ENCODE data around the gene SLC17A3.

The SLC17A3 gene

DNA sequence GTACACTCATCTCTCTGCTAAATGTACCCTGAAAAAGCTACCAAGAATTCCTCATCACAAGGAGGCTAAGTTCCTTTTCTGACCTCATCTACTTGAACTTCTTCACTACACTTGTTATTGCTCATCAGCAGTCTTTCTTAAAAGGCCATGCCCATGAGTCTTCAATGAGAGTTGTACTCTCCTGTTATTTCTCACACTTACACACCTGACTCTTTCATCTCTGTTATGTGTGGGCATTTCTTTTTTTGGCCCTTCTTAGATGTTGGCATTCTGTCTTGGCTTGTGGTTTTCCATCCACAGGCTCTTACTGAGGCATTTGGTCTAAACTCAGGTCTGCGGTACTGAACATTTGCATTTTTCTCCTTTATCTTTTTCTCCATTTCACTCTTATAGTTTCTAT, 31.5 kb downstream of the SLC17A3 start:
- no peak overlapping the region for H3K4me3 ChIP-seq (ENCODE audit: insufficient read depth, low read depth, low read length, poor library complexity, severe bottlenecking)
- H3K36me3 ChIP-seq (ENCODE audit: control insufficient read depth, insufficient read depth, low read length) = no peaks in the 10 kb centered on the region
- no peak overlapping the region for H3K27ac ChIP-seq (ENCODE audit: insufficient read depth, low read length, poor library complexity, severe bottlenecking)
- no peak for DNase-seq
- no peaks in the 10 kb centered on the region for H3K4me1 ChIP-seq (ENCODE audit: control insufficient read depth, insufficient read depth, low read length, poor library complexity, severe bottlenecking)
- H3K9me3 ChIP-seq (ENCODE audit: control insufficient read depth, low read length) = no peaks in the 10 kb centered on the region
- no peaks in the 10 kb centered on the region for H3K27me3 ChIP-seq (replicated peaks; ENCODE audit: control insufficient read depth, insufficient read depth, low read length, poor library complexity, severe bottlenecking)

DNA sequence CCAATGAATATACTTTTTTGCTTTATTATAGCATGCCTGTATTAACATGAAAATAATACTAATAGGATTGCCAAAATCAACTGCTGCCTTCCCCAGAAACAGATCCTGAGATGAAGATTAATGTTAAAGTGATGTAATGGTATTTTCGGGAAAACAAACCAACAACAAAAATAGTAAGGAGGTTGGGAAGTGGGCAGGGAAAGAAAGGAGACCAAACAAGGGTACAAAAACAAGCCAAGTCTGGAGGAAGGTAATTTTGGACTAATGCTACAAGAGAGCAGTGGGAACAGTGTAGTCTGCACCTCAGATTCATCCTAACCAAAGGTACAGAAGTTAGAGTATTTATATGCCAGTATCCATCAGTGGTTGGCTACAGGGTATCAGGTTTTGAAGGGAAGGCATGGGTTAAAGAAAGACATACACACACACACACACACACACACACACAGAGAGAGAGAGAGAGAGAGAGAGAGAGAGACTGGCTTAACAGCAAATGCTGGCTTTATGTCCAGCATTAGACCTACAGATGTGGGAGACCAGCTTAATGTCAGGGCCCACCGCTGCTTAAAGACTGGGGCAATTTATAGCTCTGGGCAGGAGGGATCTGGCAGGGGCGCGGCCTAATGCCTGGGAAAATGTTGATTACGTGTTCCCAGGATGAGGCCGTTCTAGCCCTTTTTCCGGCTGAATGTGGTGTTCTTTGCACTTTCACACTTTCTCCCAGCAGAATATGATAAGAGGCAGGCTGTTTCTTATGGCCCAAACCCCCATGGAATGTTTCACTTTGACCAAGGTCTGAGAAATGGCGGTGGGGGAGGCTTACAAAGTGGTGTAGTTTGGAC, 38.4 kb downstream of the SLC17A3 start:
- H3K4me1 ChIP-seq (ENCODE audit: control insufficient read depth, insufficient read depth, low read length, poor library complexity, severe bottlenecking) = no peaks in the 10 kb centered on the region
- H3K36me3 ChIP-seq (ENCODE audit: control insufficient read depth, insufficient read depth, low read length) = no peaks in the 10 kb centered on the region
- no peak overlapping the region for H3K4me3 ChIP-seq (ENCODE audit: insufficient read depth, low read depth, low read length, poor library complexity, severe bottlenecking)
- H3K9me3 ChIP-seq (ENCODE audit: control insufficient read depth, low read length) = no peaks in the 10 kb centered on the region
- no peaks in the 10 kb centered on the region for H3K27me3 ChIP-seq (replicated peaks; ENCODE audit: control insufficient read depth, insufficient read depth, low read length, poor library complexity, severe bottlenecking)
- no peak for DNase-seq
- no peak overlapping the region for H3K27ac ChIP-seq (ENCODE audit: insufficient read depth, low read length, poor library complexity, severe bottlenecking)

DNA sequence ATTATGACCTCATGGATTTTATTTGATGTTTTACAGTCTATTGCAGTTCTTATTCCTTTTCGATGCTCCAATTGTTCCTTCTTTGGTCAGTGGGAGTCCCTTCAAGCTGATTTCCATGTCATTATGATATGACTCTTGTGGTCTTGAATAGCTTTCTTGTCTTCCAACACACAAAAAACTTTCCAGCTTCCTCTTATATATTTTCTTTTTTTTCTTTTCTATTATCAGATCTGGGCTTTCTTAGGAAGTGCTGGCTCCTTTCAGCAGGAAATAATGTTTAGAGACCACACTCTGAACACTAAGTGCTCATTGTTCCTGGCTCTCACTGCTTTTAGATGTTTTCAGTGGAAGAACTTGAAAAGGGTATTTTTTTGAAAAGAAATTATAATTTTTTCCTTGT, 39.1 kb downstream of the SLC17A3 start:
- Histone ChIP-seq H3K4me1 (ENCODE audit: control insufficient read depth, insufficient read depth, low read length, poor library complexity, severe bottlenecking) (no peaks in the 10 kb centered on the region), H3K27ac (ENCODE audit: insufficient read depth, low read length, poor library complexity, severe bottlenecking) (no peak overlapping the region), H3K9me3 (ENCODE audit: control insufficient read depth, low read length) (no peaks in the 10 kb centered on the region), H3K4me3 (ENCODE audit: insufficient read depth, low read depth, low read length, poor library complexity, severe bottlenecking) (no peak overlapping the region), H3K27me3 (replicated peaks; ENCODE audit: control insufficient read depth, insufficient read depth, low read length, poor library complexity, severe bottlenecking) (no peaks in the 10 kb centered on the region), H3K36me3 (ENCODE audit: control insufficient read depth, insufficient read depth, low read length) (no peaks in the 10 kb centered on the region)
- DNase-seq = no peak

DNA sequence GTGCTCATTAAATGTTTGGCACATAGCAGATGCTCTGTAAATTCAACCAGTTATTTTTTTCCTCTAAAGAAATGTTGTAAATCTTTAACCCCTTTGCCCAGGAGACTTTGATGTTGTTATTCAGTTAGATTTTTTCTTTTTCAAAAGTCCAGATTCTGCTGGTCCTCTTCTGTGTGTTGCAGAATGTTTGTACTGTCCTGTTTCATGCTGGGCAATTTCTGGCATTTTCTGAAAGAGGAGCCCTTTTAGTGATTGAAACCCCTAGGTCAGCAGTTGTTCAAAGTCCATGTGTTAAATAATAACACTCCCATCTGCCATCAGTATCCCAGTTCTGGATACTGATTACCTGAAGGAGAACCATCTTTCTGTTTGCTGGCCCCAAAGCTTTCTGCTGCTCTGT, 40.9 kb downstream of the SLC17A3 start:
- Histone ChIP-seq H3K27ac (ENCODE audit: insufficient read depth, low read length, poor library complexity, severe bottlenecking) (no peak overlapping the region), H3K27me3 (replicated peaks; ENCODE audit: control insufficient read depth, insufficient read depth, low read length, poor library complexity, severe bottlenecking) (no peaks in the 10 kb centered on the region), H3K4me3 (ENCODE audit: insufficient read depth, low read depth, low read length, poor library complexity, severe bottlenecking) (no peak overlapping the region), H3K4me1 (ENCODE audit: control insufficient read depth, insufficient read depth, low read length, poor library complexity, severe bottlenecking) (no peaks in the 10 kb centered on the region), H3K36me3 (ENCODE audit: control insufficient read depth, insufficient read depth, low read length) (no peaks in the 10 kb centered on the region), H3K9me3 (ENCODE audit: control insufficient read depth, low read length) (no peaks in the 10 kb centered on the region)
- DNase-seq = no peak

DNA sequence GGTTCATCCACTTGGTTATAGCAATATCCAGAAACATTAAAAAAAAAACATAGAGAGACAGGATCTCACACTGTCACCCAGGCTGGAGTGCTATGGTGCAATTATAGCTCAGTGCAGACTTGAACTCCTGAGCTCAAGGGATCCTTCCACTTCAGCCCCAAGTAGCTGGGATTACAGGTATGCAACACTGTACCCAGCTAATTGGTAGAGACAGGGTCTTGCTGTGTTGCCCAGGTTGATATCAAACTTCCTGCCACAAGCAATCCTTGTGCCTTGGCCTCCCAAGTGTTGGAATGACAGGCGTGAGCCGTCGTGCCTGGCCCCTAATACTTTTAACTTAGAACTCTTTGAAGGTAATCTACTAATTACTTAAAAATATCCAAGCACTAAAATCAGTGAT, 41.4 kb downstream of the SLC17A3 start:
- Histone ChIP-seq H3K9me3 (ENCODE audit: control insufficient read depth, low read length) (no peaks in the 10 kb centered on the region), H3K27ac (ENCODE audit: insufficient read depth, low read length, poor library complexity, severe bottlenecking) (no peak overlapping the region), H3K4me1 (ENCODE audit: control insufficient read depth, insufficient read depth, low read length, poor library complexity, severe bottlenecking) (no peaks in the 10 kb centered on the region), H3K36me3 (ENCODE audit: control insufficient read depth, insufficient read depth, low read length) (no peaks in the 10 kb centered on the region), H3K4me3 (ENCODE audit: insufficient read depth, low read depth, low read length, poor library complexity, severe bottlenecking) (no peak overlapping the region), H3K27me3 (replicated peaks; ENCODE audit: control insufficient read depth, insufficient read depth, low read length, poor library complexity, severe bottlenecking) (no peaks in the 10 kb centered on the region)
- DNase-seq = no peak

DNA sequence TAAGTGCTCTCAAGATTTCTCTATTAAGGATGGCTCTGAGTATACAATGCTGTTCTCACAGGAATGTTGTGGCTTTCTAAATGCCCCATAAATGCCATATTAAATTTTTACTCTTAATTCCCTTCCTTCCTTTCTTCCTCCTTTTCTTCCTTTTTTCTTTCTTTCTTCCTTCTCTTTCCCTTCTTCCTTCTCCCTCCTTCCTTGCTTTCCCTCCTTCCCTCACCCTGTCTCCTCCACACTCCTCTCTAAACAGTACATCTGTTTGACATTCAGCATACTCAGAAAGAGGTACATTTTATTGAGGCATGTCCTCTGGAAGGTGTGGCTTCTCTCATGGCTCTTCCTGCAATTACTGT, 41.8 kb downstream of the SLC17A3 start:
- Histone ChIP-seq H3K4me3 (ENCODE audit: insufficient read depth, low read depth, low read length, poor library complexity, severe bottlenecking) (no peak overlapping the region), H3K27ac (ENCODE audit: insufficient read depth, low read length, poor library complexity, severe bottlenecking) (no peak overlapping the region), H3K36me3 (ENCODE audit: control insufficient read depth, insufficient read depth, low read length) (no peaks in the 10 kb centered on the region), H3K27me3 (replicated peaks; ENCODE audit: control insufficient read depth, insufficient read depth, low read length, poor library complexity, severe bottlenecking) (no peaks in the 10 kb centered on the region), H3K4me1 (ENCODE audit: control insufficient read depth, insufficient read depth, low read length, poor library complexity, severe bottlenecking) (no peaks in the 10 kb centered on the region), H3K9me3 (ENCODE audit: control insufficient read depth, low read length) (no peaks in the 10 kb centered on the region)
- no peak for DNase-seq

DNA sequence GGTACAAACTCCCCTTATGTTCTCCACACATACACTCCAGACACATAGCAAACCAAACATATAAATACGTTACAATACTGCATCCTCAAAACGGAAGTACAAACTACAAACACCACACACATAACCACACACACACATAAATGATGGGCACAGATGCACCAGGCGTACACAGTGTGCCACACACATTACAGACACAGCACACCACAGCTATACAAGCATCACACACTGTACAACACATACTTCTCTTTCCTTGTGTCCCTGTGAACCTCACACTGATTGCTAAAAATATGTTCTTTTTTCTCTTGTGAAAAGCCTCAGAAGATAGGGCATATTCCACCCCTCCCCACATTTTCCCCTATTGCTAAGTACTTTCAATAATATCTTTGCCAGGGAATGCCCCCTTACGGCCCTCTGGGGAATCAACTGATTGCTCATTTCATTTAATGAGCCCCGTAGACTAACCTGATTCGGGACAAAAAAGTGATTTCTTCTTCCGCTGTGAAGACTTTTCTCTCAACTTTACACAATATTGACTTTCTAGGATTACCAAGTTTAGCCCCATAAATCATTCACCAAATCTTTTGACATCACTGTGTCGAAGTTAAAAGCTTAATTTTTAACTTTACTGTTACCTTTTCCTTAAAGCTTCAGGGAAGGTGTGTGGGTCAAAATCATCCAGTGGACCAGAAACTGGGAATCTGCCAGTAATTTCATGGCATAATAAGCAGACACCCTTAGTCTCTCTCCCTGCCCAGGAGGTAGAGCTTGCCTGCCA, 42.3 kb downstream of the SLC17A3 start, which contains the start of gene SLC17A1:
Gene SLC17A1, minus strand, starts transcription at position 521 of the 775 bp plus-strand sequence. CDS start 1,495 bp downstream, outside the sequence.
- Histone ChIP-seq H3K9me3 (ENCODE audit: control insufficient read depth, low read length) (no peaks in the 10 kb centered on the region), H3K27me3 (replicated peaks; ENCODE audit: control insufficient read depth, insufficient read depth, low read length, poor library complexity, severe bottlenecking) (no peaks in the 10 kb centered on the region), H3K27ac (ENCODE audit: insufficient read depth, low read length, poor library complexity, severe bottlenecking) (no peak within 1 kb of the TSS), H3K4me3 (ENCODE audit: insufficient read depth, low read depth, low read length, poor library complexity, severe bottlenecking) (no peak within 1 kb of the TSS), H3K36me3 (ENCODE audit: control insufficient read depth, insufficient read depth, low read length) (no peaks in the 10 kb centered on the region), H3K4me1 (ENCODE audit: control insufficient read depth, insufficient read depth, low read length, poor library complexity, severe bottlenecking) (no peaks in the 10 kb centered on the region)
- DNase-seq = no peak

DNA sequence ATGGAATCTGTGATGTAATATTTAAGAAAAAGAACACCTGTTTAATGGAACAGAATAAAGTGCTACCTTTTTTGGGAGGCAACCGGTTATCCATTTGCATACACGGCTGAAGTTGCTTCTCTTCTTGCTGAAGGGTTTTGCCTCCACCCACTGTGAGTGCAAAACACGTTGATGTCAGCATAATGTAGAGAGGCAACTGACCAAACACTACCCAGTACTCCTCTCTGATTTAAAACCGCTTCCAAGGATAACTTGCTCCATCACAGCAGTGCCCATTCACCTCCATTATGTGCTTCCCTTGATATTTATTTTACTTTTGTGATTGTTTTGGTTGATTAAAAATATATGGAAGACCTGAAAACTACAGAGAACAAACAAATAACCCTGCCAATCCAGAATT, 43.6 kb downstream of the SLC17A3 start:
- Histone ChIP-seq H3K4me3 (ENCODE audit: insufficient read depth, low read depth, low read length, poor library complexity, severe bottlenecking) (no peak overlapping the region), H3K27me3 (replicated peaks; ENCODE audit: control insufficient read depth, insufficient read depth, low read length, poor library complexity, severe bottlenecking) (no peaks in the 10 kb centered on the region), H3K4me1 (ENCODE audit: control insufficient read depth, insufficient read depth, low read length, poor library complexity, severe bottlenecking) (no peaks in the 10 kb centered on the region), H3K27ac (ENCODE audit: insufficient read depth, low read length, poor library complexity, severe bottlenecking) (no peak overlapping the region), H3K9me3 (ENCODE audit: control insufficient read depth, low read length) (no peaks in the 10 kb centered on the region), H3K36me3 (ENCODE audit: control insufficient read depth, insufficient read depth, low read length) (no peaks in the 10 kb centered on the region)
- no peak for DNase-seq

DNA sequence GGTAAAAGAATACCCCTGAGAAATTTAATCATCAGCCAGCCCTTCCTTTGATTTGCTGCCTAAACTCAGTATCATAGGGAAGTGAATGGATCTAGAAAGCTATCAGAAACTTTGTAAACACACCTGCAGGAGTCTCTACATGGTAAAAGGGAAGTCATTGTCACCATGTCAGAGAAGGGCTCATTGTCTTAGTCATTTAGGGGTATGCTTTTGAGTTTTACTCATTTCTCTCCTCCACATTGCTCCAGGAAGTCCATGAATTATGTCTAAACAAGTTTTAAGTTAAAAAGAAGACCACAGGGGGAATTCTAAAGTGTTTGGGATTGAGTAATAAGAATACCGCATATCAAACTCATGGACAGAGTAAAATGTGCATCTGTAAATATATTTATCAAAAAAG, 44.7 kb downstream of the SLC17A3 start:
- no peak for DNase-seq
- Histone ChIP-seq H3K4me3 (ENCODE audit: insufficient read depth, low read depth, low read length, poor library complexity, severe bottlenecking) (no peak overlapping the region), H3K27ac (ENCODE audit: insufficient read depth, low read length, poor library complexity, severe bottlenecking) (no peak overlapping the region), H3K4me1 (ENCODE audit: control insufficient read depth, insufficient read depth, low read length, poor library complexity, severe bottlenecking) (no peaks in the 10 kb centered on the region), H3K36me3 (ENCODE audit: control insufficient read depth, insufficient read depth, low read length) (no peaks in the 10 kb centered on the region), H3K27me3 (replicated peaks; ENCODE audit: control insufficient read depth, insufficient read depth, low read length, poor library complexity, severe bottlenecking) (no peaks in the 10 kb centered on the region), H3K9me3 (ENCODE audit: control insufficient read depth, low read length) (no peaks in the 10 kb centered on the region)

DNA sequence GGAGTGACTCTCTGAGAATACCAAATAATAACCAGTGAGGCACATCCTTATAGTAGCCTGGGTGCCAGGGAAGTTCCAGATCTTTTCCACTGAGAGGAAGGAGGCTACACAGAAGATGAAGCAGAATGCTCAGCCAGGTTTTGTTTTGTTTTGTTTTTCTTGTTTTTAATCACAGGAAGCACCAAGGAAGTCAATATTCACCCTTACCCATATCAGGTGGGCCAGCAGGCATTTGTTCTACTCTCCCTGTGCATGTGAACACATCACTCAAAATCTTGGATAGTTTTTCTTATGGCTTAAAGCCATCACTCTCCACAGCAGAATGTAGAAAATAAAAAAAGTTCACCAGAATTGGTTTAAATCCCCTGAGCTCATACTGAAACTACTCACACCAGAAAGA, 52.7 kb downstream of the SLC17A3 start:
- Histone ChIP-seq H3K9me3 (ENCODE audit: control insufficient read depth, low read length) (no peaks in the 10 kb centered on the region), H3K36me3 (ENCODE audit: control insufficient read depth, insufficient read depth, low read length) (no peaks in the 10 kb centered on the region), H3K4me1 (ENCODE audit: control insufficient read depth, insufficient read depth, low read length, poor library complexity, severe bottlenecking) (no peaks in the 10 kb centered on the region), H3K27me3 (replicated peaks; ENCODE audit: control insufficient read depth, insufficient read depth, low read length, poor library complexity, severe bottlenecking) (no peaks in the 10 kb centered on the region), H3K4me3 (ENCODE audit: insufficient read depth, low read depth, low read length, poor library complexity, severe bottlenecking) (no peak overlapping the region), H3K27ac (ENCODE audit: insufficient read depth, low read length, poor library complexity, severe bottlenecking) (no peak overlapping the region)
- no peak for DNase-seq
